Measurements from ENCODE around the gene PLEKHB1.

Gene PLEKHB1

DNA sequence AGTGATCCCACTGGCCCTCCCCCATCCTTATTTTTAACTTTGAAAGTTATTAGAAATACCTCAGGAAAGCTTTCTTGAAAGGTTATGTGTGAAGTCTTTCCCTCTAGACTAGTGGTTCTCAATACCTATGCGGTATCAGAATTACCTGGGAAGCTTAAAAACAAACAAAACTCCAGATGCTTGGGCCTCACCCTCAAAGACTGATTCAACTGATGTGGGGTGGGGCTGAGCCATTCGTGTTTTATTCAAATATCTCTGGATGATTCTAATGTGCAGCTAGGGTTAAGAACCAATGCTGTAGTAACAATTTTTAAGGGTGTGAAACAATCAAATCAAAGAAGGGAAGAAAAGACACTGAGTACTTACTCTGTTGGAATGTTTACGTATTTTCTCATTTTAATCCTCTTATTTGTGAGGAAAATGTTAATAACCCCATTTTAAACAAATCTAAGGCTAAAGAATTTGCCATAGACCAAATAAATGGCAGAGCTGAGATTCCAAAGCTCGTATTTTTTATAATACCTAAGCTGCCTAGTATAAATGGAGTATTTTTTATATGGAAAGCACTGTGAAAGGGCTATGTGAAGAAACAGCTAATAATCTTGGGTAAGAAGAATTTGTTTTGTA lies 47.6 kb downstream of the PLEKHB1 start:
- no peak for DNase-seq

- no peak for DNase-seq
Observed at GRCh38 chr11:73705053-73705452, 58.7 kb downstream of the PLEKHB1 start.

- no peak for DNase-seq
Observed at GRCh38 chr11:73710964-73711363, 64.6 kb downstream of the PLEKHB1 start.
